ENCODE data around the gene GPC5. TPM values are rescaled to one million over a fixed set of nuclear protein-coding genes. Genes with fewer than 3 reads are reported as not detected.

The GPC5 gene
- total RNA-seq, 1 donor from 2014 or later: 0.07 TPM

GRCh38 chr13:91523116-91523515 is 124.7 kb downstream of the GPC5 start:
- H3K4me3 ChIP-seq: no peak overlapping the region
- Mint-ChIP-seq H3K4me3 (no peak overlapping the region), H3K4me1 (no peaks in the 10 kb centered on the region), H3K27ac (no peak overlapping the region), H3K36me3 (no peaks in the 10 kb centered on the region), H3K27me3 (ENCODE audit: insufficient read depth, low read depth) (peaks cover 6% of the 10 kb centered on the region), H3K9me3 (peaks cover 3% of the 10 kb centered on the region)
- H2AFZ ChIP-seq (replicated peaks): no peak overlapping the region
- H3K79me2 ChIP-seq (ENCODE audit: low read depth): no peaks in the 10 kb centered on the region
- no peak overlapping the region for H3K9ac ChIP-seq
- no peaks in the 10 kb centered on the region for H3K36me3 ChIP-seq
- H3K4me1 ChIP-seq: no peaks in the 10 kb centered on the region
- H4K20me1 ChIP-seq (ENCODE audit: low read depth): no peaks in the 10 kb centered on the region
- no peak overlapping the region for H3K27ac ChIP-seq
- H3K27me3 ChIP-seq: no peaks in the 10 kb centered on the region
- no peak overlapping the region for H3K4me2 ChIP-seq
- DNase-seq (ENCODE audit: low spot score): no peak
- no peaks in the 10 kb centered on the region for H3K9me3 ChIP-seq (ENCODE audit: low read depth)
- H3F3A ChIP-seq (ENCODE audit: low read depth): no peaks in the 10 kb centered on the region
- TF ChIP-seq EZH2phosphoT487 (IDR thresholded peaks at IDR 0.05) (no peak), EZH2 (IDR thresholded peaks at IDR 0.05) (no peak)
- TF ChIP-seq, protein P1, sequence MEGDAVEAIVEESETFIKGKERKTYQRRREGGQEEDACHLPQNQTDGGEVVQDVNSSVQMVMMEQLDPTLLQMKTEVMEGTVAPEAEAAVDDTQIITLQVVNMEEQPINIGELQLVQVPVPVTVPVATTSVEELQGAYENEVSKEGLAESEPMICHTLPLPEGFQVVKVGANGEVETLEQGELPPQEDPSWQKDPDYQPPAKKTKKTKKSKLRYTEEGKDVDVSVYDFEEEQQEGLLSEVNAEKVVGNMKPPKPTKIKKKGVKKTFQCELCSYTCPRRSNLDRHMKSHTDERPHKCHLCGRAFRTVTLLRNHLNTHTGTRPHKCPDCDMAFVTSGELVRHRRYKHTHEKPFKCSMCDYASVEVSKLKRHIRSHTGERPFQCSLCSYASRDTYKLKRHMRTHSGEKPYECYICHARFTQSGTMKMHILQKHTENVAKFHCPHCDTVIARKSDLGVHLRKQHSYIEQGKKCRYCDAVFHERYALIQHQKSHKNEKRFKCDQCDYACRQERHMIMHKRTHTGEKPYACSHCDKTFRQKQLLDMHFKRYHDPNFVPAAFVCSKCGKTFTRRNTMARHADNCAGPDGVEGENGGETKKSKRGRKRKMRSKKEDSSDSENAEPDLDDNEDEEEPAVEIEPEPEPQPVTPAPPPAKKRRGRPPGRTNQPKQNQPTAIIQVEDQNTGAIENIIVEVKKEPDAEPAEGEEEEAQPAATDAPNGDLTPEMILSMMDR (IDR thresholded peaks at IDR 0.05): no peak

DNA sequence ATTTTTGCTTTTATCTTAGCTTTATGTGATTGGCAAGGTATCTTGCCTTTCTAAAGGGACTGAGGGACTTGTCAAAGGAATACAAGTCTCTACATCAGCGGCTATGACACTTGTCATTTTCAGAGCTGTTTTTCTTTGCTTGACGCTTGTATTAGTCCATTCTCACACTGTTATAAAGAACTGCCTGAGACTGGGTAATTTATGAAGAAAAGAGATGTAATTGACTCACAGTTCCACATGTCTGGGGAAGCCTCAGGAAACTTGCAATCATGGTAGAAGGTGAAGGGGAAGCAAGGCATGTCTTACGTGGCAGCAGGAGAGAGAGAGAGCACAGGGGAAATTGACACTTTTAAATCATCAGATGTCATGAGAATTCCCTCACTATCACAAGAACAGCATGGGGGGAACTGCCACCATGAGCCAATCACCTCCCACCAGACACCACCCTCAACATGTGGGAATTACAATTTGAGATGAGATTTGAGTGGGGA is 128.2 kb downstream of the GPC5 start:
- H3K27ac ChIP-seq: no peak overlapping the region
- no peaks in the 10 kb centered on the region for H3K36me3 ChIP-seq
- no peak overlapping the region for H2AFZ ChIP-seq (replicated peaks)
- TF ChIP-seq, protein P1 (IDR thresholded peaks at IDR 0.05): no peak
- TF ChIP-seq EZH2phosphoT487 (IDR thresholded peaks at IDR 0.05) (no peak), EZH2 (IDR thresholded peaks at IDR 0.05) (no peak)
- H3K27me3 ChIP-seq: no peaks in the 10 kb centered on the region
- no peak overlapping the region for H3K4me2 ChIP-seq
- no peaks in the 10 kb centered on the region for H3K79me2 ChIP-seq (ENCODE audit: low read depth)
- no peaks in the 10 kb centered on the region for H4K20me1 ChIP-seq (ENCODE audit: low read depth)
- Mint-ChIP-seq H3K4me1 (no peaks in the 10 kb centered on the region), H3K36me3 (no peaks in the 10 kb centered on the region), H3K4me3 (no peak overlapping the region), H3K27me3 (ENCODE audit: insufficient read depth, low read depth) (peaks cover 6% of the 10 kb centered on the region), H3K27ac (no peak overlapping the region), H3K9me3 (peaks cover 6% of the 10 kb centered on the region)
- H3K9me3 ChIP-seq (ENCODE audit: low read depth): no peaks in the 10 kb centered on the region
- no peaks in the 10 kb centered on the region for H3F3A ChIP-seq (ENCODE audit: low read depth)
- no peak overlapping the region for H3K9ac ChIP-seq
- no peak for DNase-seq (ENCODE audit: low spot score)
- no peaks in the 10 kb centered on the region for H3K4me1 ChIP-seq
- H3K4me3 ChIP-seq: no peak overlapping the region

DNA sequence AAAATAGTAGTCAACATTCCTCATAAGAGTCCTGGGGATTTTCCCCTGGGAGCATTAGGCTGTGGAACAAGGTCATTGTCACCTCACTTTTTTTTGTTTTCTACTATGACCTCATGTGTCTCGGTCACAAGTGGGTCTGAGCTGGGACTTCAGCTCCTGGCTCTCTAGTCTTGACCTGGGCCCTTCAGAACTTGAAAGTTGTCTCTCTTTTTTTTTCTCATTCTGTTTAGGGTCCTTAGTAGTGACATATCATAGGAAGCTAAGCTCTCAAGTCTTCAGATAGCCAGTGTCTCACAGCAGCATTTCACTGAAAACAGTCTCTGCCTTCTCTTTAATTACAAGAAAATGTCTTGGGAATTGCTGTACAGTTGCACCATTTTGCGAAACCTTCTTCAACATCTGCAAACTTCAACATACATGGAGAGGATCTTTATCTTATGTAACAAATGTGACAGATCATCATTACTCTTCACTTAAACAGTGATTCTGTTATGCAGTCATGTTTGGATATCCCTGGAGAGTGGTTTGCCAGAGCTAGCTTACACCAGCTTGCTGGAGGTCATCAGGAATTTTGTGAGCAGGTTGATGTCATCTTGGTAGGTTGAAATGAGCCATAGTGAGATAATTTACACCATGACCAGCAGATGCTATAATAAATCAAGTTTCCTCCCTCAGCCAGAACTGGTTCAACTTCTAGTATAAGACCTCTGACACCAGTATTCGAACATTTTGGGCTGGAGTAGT is 131.5 kb downstream of the GPC5 start:
- H3K36me3 ChIP-seq: no peaks in the 10 kb centered on the region
- H3K4me3 Mint-ChIP-seq: no peak overlapping the region
- no peaks in the 10 kb centered on the region for H3K27me3 ChIP-seq
- H3K9me3 Mint-ChIP-seq: peaks cover 6% of the 10 kb centered on the region
- H3K4me2 ChIP-seq: no peak overlapping the region
- H4K20me1 ChIP-seq (ENCODE audit: low read depth): no peaks in the 10 kb centered on the region
- no peak overlapping the region for H3K9ac ChIP-seq
- H3K36me3 Mint-ChIP-seq: no peaks in the 10 kb centered on the region
- H3K27me3 Mint-ChIP-seq (ENCODE audit: insufficient read depth, low read depth): no peaks in the 10 kb centered on the region
- no peak overlapping the region for H2AFZ ChIP-seq (replicated peaks)
- TF ChIP-seq, protein P1 (IDR thresholded peaks at IDR 0.05): no peak
- no peak for TF ChIP-seq EZH2phosphoT487 (IDR thresholded peaks at IDR 0.05)
- no peak for TF ChIP-seq EZH2 (IDR thresholded peaks at IDR 0.05)
- no peaks in the 10 kb centered on the region for H3K79me2 ChIP-seq (ENCODE audit: low read depth)
- H3K4me3 ChIP-seq: no peak overlapping the region
- DNase-seq (ENCODE audit: low spot score): no peak
- no peaks in the 10 kb centered on the region for H3K9me3 ChIP-seq (ENCODE audit: low read depth)
- H3K27ac Mint-ChIP-seq: no peak overlapping the region
- H3K27ac ChIP-seq: no peak overlapping the region
- H3K4me1 ChIP-seq: no peaks in the 10 kb centered on the region
- H3K4me1 Mint-ChIP-seq: peaks cover 5% of the 10 kb centered on the region
- H3F3A ChIP-seq (ENCODE audit: low read depth): no peaks in the 10 kb centered on the region
